Measurements from ENCODE around the gene SEC16B.

The SEC16B gene

GRCh38 chr1:177928952-177929351 lies 40.9 kb downstream of the SEC16B start (continued):
- TF ChIP-seq ZFP3 (CRISPR knock-in tag; IDR thresholded peaks at IDR 0.05), result no peak
- no peak for TF ChIP-seq PPARA (CRISPR knock-in tag; IDR thresholded peaks at IDR 0.05; ENCODE audit: borderline replicate concordance)

GRCh38 chr1:177928194-177928593 lies 41.7 kb downstream of the SEC16B start:
- TF ChIP-seq, protein P1, sequence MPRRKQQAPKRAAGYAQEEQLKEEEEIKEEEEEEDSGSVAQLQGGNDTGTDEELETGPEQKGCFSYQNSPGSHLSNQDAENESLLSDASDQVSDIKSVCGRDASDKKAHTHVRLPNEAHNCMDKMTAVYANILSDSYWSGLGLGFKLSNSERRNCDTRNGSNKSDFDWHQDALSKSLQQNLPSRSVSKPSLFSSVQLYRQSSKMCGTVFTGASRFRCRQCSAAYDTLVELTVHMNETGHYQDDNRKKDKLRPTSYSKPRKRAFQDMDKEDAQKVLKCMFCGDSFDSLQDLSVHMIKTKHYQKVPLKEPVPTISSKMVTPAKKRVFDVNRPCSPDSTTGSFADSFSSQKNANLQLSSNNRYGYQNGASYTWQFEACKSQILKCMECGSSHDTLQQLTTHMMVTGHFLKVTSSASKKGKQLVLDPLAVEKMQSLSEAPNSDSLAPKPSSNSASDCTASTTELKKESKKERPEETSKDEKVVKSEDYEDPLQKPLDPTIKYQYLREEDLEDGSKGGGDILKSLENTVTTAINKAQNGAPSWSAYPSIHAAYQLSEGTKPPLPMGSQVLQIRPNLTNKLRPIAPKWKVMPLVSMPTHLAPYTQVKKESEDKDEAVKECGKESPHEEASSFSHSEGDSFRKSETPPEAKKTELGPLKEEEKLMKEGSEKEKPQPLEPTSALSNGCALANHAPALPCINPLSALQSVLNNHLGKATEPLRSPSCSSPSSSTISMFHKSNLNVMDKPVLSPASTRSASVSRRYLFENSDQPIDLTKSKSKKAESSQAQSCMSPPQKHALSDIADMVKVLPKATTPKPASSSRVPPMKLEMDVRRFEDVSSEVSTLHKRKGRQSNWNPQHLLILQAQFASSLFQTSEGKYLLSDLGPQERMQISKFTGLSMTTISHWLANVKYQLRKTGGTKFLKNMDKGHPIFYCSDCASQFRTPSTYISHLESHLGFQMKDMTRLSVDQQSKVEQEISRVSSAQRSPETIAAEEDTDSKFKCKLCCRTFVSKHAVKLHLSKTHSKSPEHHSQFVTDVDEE (CRISPR knock-in tag; IDR thresholded peaks at IDR 0.05), result no peak
- no peak for TF ChIP-seq ISL1 (CRISPR knock-in tag; IDR thresholded peaks at IDR 0.05)
- no peak for TF ChIP-seq CSDC2 (CRISPR knock-in tag; IDR thresholded peaks at IDR 0.05)
- TF ChIP-seq ARNTL (CRISPR knock-in tag; IDR thresholded peaks at IDR 0.05; ENCODE audit: borderline replicate concordance, low read depth), result no peak
- no peak for TF ChIP-seq TCF4 (CRISPR knock-in tag; IDR thresholded peaks at IDR 0.05; ENCODE audit: borderline replicate concordance)
- TF ChIP-seq ZFP30 (CRISPR knock-in tag; IDR thresholded peaks at IDR 0.05), result no peak
- TF ChIP-seq BACH2 (CRISPR knock-in tag; IDR thresholded peaks at IDR 0.05; ENCODE audit: borderline replicate concordance), result no peak
- TF ChIP-seq PPARA (CRISPR knock-in tag; IDR thresholded peaks at IDR 0.05; ENCODE audit: borderline replicate concordance), result no peak
- no peak for TF ChIP-seq ZNF565 (CRISPR knock-in tag; conservative IDR thresholded peaks at IDR 0.05; ENCODE audit: low read depth)
- TF ChIP-seq ESRRG (CRISPR knock-in tag; IDR thresholded peaks at IDR 0.05), result no peak
- TF ChIP-seq, protein P2, sequence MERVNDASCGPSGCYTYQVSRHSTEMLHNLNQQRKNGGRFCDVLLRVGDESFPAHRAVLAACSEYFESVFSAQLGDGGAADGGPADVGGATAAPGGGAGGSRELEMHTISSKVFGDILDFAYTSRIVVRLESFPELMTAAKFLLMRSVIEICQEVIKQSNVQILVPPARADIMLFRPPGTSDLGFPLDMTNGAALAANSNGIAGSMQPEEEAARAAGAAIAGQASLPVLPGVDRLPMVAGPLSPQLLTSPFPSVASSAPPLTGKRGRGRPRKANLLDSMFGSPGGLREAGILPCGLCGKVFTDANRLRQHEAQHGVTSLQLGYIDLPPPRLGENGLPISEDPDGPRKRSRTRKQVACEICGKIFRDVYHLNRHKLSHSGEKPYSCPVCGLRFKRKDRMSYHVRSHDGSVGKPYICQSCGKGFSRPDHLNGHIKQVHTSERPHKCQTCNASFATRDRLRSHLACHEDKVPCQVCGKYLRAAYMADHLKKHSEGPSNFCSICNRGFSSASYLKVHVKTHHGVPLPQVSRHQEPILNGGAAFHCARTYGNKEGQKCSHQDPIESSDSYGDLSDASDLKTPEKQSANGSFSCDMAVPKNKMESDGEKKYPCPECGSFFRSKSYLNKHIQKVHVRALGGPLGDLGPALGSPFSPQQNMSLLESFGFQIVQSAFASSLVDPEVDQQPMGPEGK (CRISPR knock-in tag; IDR thresholded peaks at IDR 0.05; ENCODE audit: borderline replicate concordance), result no peak
- no peak for TF ChIP-seq ZC3H10 (CRISPR knock-in tag; IDR thresholded peaks at IDR 0.05)
- TF ChIP-seq GLIS3 (CRISPR knock-in tag; IDR thresholded peaks at IDR 0.05), result no peak
- no peak for TF ChIP-seq OSR1 (CRISPR knock-in tag; IDR thresholded peaks at IDR 0.05)
- TF ChIP-seq SNAI2 (CRISPR knock-in tag; IDR thresholded peaks at IDR 0.05), result no peak
- TF ChIP-seq POU6F1 (CRISPR knock-in tag; IDR thresholded peaks at IDR 0.05; ENCODE audit: borderline replicate concordance, low read depth), result no peak
- no peak for TF ChIP-seq ZFP3 (CRISPR knock-in tag; IDR thresholded peaks at IDR 0.05)
- TF ChIP-seq, protein P3, sequence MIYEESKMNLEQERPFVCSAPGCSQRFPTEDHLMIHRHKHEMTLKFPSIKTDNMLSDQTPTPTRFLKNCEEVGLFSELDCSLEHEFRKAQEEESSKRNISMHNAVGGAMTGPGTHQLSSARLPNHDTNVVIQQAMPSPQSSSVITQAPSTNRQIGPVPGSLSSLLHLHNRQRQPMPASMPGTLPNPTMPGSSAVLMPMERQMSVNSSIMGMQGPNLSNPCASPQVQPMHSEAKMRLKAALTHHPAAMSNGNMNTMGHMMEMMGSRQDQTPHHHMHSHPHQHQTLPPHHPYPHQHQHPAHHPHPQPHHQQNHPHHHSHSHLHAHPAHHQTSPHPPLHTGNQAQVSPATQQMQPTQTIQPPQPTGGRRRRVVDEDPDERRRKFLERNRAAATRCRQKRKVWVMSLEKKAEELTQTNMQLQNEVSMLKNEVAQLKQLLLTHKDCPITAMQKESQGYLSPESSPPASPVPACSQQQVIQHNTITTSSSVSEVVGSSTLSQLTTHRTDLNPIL (CRISPR knock-in tag; IDR thresholded peaks at IDR 0.05; ENCODE audit: low read depth), result no peak
- no peak for TF ChIP-seq ZNF8 (CRISPR knock-in tag; IDR thresholded peaks at IDR 0.05)
- TF ChIP-seq CSRNP3 (CRISPR knock-in tag; IDR thresholded peaks at IDR 0.05), result no peak
- ATAC-seq, result 0 out of 3 replicates have a peak, but pooled peaks have one; percentile 34

DNA sequence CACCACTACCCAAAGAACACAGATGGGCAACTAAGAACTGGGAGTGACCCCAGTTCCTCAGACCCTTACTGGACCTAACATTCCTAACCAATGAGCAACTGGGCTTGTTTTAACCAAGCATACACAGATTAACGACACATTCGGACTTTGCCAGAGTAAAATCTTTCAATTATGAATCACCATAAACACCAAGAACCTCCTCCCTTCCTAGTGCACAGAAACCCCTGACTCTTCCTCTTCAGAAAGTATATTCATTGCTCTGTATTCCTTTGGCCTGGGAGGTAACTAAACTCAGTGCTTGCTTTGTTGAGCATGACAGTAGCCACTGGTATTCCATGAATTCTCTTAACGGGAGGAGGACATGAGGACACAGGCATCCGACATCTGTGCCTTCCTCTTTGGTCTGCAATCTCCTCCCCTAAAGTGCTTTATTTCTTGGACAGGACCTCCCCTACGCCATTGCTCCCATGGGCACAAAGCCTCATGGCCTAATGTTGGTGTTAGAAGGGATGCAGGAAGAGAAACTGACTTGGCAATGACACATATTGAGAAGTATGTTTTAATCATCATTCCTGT lies 42.7 kb downstream of the SEC16B start:
- TF ChIP-seq ZNF565 (CRISPR knock-in tag; conservative IDR thresholded peaks at IDR 0.05; ENCODE audit: low read depth) (no peak), ARNTL (CRISPR knock-in tag; IDR thresholded peaks at IDR 0.05; ENCODE audit: borderline replicate concordance, low read depth) (no peak), RARB (CRISPR knock-in tag; IDR thresholded peaks at IDR 0.05) (no peak), CSRNP3 (CRISPR knock-in tag; IDR thresholded peaks at IDR 0.05) (no peak), TOX (CRISPR knock-in tag; IDR thresholded peaks at IDR 0.05; ENCODE audit: borderline replicate concordance) (no peak), ESRRG (CRISPR knock-in tag; IDR thresholded peaks at IDR 0.05) (no peak), ZFP3 (CRISPR knock-in tag; IDR thresholded peaks at IDR 0.05) (no peak), PPARA (CRISPR knock-in tag; IDR thresholded peaks at IDR 0.05; ENCODE audit: borderline replicate concordance) (no peak)
- TF ChIP-seq, protein P2 (CRISPR knock-in tag; IDR thresholded peaks at IDR 0.05; ENCODE audit: borderline replicate concordance), result no peak
- ATAC-seq, result peak; percentile 61; the same call in 2 of the 3 replicates
